NCI-H748 (cell line): ENCODE data around the gene OSBPL8.
"Not testable (repeated sequence)": the region's sequence is repeated elsewhere in the genome, so short reads cannot be mapped to it uniquely, and the experiment has no call there.

Experiments used
- DNase-seq: peaks from one replicate; lab custom pipeline; 2025; ENCODE audit not compliant: unreplicated experiment; lab: John Stamatoyannopoulos, UW

Gene OSBPL8

GRCh38 chr12:76478045-76478444 lies 81.5 kb downstream of the OSBPL8 start:
- DNase-seq, result no peak

- not testable (repeated sequence) for DNase-seq
Measured at GRCh38 chr12:76472862-76473261, 86.7 kb downstream of the OSBPL8 start.

DNA sequence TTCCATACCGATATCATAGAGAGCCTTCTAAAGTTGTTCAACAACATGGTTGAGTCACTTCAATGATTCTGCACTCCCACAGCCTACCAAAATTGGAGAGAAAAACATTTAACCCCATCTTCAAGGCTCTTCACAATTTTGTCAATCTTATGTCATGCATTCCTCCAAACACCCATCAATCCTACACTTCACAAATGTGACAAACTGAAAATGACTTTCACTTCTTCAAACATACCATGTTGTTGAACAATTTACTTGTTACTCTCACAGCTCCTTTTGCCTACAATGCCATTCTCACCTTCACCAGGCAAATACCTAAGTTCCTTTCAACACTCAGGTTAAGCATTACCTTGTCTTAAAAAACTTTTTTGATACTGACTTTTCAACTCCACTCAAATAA lies 88.0 kb downstream of the OSBPL8 start:
- DNase-seq, result no peak

GRCh38 chr12:76470028-76470939 lies 89.3 kb downstream of the OSBPL8 start:
- no peak for DNase-seq

- no peak for DNase-seq
Measured at GRCh38 chr12:76464631-76465166, 94.9 kb downstream of the OSBPL8 start.

- no peak for DNase-seq
Measured at GRCh38 chr12:76462668-76463224, 96.8 kb downstream of the OSBPL8 start.

GRCh38 chr12:76460807-76461206 lies 98.8 kb downstream of the OSBPL8 start:
- DNase-seq, result no peak

DNA sequence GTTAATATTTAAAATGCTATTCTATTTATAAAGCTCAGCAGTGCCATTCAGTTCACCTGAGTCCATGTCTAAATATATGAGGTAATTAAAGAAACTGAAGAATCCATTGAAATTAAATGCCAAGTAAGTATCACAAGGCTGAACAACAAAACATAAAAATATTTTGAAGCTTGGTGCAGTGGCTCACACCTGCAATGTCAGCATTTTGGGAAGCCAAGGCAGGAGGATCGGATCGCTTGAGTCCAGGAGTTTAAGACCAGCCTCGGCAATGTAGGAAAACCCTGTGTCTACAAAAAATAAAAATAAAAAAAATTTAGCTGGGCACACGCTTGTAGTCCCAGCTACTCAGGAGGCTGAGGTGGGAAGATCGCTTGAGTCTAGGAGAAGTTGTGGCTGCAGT lies 101.8 kb downstream of the OSBPL8 start:
- DNase-seq, result no peak

- no peak for DNase-seq
Measured at GRCh38 chr12:76457010-76457409, 102.6 kb downstream of the OSBPL8 start.

DNA sequence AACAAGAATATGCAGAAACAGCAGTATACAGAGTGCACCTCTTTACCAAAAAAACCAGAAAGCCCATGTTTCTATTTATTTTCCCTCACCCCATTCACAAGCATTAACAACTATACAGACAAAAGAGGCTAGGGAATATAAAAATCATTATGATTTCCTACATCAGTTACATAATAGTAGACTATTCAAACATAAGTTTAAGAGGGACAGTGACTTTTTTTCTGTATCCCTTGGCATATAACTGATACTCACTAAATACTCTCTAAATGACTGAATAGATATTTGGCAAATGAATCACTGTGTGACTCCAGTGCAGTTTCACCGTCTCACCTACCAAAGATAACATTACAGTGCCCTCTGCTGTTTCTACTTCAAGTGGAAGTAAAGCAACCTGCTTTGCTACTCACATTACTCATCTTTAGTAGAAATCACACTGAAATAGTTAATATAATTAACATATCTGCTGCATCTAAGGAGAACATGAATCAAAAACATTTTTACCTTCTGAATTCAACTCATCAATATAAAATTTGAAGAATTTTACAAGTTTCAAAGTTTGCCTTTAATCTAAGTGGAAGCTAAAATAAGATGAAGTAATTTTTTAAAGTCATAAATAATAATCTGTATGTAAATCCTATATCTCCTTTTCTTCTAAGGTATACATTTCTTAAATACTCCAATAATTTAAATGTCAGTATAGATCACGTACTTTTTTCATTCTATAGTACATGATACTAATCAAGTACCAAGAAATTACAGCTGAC lies 103.8 kb downstream of the OSBPL8 start:
- DNase-seq, result peak; percentile 65

DNA sequence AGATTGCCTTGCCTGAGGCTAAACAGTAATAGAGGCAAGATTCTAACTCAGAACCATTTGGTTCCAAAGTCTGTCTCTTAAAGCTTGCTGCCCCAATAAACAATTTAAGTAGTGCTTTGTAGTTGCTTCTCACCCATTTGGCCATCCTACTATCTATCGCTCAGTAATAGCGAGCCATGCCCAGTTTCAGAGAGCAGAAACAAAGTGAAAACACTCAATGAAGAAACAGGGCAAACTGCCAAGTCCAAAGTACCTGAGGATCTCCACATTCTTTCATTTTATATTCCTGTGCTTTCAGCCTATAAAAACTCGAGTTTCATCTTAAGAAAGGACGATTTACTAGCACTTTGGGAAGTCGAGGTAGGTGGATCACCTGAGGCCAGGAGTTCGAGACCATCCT lies 108.0 kb downstream of the OSBPL8 start:
- DNase-seq, result peak; percentile 1

- no peak for DNase-seq
Measured at GRCh38 chr12:76450690-76451089, 108.9 kb downstream of the OSBPL8 start.

DNA sequence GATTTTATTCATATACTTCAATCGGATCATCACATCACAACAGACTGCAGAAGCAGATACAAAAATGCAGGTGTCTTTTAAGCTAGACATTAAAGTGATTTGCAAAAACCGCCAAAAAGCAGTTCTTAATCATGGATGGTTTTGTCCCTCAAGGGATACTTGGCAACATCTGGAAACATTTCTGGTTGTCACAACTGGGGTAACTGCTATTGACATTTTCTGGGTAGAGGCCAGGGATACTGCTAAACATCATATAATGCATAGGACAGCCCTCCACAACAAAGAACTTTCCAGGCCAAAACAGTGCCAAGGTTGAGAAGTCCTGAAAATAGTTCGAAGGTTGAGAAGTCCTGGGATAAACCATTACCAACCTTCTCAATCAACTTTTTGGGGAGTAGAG lies 109.6 kb downstream of the OSBPL8 start:
- no peak for DNase-seq

DNA sequence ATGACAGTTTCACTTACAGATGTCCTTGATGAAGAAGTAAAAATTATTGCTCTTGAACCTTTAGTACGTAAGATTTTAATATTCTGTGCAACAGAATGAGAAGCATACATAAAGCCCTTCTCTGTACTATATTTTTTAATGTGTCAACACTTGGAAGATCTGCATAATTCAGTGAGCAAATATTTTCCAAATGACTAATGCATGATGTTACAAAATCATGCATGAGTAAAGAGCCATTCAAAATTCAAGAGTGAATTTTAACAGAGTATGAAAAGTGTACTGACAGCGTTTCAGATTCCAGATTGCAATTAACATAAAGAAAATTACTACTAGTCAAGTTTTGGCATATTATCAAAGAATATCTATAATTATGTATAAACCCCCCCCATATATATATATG lies 110.0 kb downstream of the OSBPL8 start:
- no peak for DNase-seq

- DNase-seq, result no peak
Measured at GRCh38 chr12:76449016-76449415, 110.6 kb downstream of the OSBPL8 start.

- DNase-seq, result no peak
Measured at GRCh38 chr12:76446090-76446489, 113.5 kb downstream of the OSBPL8 start.

GRCh38 chr12:76445462-76445861 lies 114.1 kb downstream of the OSBPL8 start:
- DNase-seq, result no peak

DNA sequence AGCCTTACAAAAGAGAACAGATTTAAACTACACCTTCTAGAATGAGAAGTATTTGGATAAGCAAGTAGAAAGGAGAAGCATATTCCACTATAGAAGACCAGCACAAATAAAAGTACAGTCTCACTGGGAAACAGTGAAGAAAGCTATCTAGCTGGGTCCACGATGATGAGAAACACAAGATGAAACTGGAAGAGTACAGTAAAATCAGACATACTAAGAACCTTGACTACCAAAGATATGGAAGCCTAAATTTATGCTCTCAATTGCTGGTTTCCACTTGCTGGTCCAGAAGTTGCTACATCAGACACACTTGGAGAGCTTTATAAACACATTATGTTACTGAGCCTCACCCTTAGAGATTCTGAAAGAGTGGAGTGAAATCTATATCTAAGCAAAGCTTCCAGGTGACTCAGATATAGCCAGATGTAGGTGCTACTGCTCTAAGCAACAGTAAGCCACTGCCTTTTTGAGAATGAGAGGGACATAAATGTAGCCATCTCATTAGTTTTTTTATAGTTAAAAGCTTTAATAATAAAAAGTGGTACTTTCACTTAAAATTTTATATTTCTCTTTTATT lies 115.1 kb downstream of the OSBPL8 start:
- no peak for DNase-seq

DNA sequence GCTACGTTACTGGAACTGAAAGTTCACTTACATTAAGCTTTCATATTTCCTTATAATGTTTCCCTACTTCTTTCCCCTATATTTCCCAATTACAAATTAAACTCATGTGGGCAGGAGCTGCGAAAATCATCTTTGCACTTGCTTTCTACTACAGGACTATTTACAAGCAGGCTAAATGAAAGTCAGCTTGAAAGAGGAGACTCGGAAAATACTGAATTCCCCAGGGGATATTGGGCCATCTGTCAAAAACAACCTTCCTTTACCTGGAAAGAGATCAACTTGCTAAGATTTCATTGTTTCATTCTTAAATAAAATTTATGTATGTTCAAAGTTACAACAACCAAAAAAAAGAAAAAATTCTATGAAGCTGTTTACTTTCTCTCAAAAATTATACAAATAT lies 118.6 kb downstream of the OSBPL8 start:
- no peak for DNase-seq

DNA sequence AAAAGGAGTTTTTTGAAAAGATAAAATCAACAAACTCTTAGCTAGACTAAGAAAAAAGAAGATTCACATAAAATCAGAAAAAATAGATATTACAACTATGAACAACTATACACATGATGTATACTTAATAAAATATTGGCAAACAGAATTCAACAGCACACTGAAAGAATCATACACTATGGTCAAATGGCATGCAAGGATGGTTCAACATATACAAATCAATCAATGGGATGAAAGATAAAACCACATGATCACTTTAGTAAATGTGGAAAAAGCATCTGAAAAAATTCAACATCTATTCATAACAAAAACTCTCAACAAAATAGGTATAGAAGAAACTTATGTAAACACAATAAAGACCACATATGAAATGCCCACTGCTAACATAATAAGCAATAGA lies 126.8 kb downstream of the OSBPL8 start:
- DNase-seq, result no peak

- DNase-seq, result no peak
Measured at GRCh38 chr12:76428117-76428516, 131.5 kb downstream of the OSBPL8 start.
